Panc1 (cell line): ENCODE measurements around the gene RCOR1. TPM values are rescaled to one million over a fixed set of nuclear protein-coding genes. Genes with fewer than 3 reads are reported as not detected.

Source experiments
- ATAC-seq: fragments of 200-7000 bp; cut with Tn5 transposase; 2 replicates; pipeline ENCODE4 v1.9.1; 2020; ENCODE audit warnings: mild to moderate bottlenecking, moderate library complexity
- BruUV-seq: library from RNA; stranded (reverse); fragments of 400-500 nt; replicated peaks from 2 replicates; lab custom pipeline; 2021; lab: Mats Ljungman, UMichigan
- CTCF ChIA-PET: fragments of 300-600 bp; sonication (Branson Sonifier 250); formaldehyde crosslinking; loops from one replicate; lab custom pipeline; 2022; ENCODE audit warnings: antibody characterized with exemption; lab: Charles Lee
- POLR2A ChIA-PET: fragments of 300-600 bp; sonication (Branson Sonifier 250); formaldehyde crosslinking; loops from one replicate; lab custom pipeline; 2022; ENCODE audit warnings: antibody characterized with exemption; lab: Charles Lee
- DNase-seq: peaks from one replicate; pipeline ENCODE4 v3.0.0-alpha.2; 2010; ENCODE audit warnings: low read depth, low spot score
- H3K27ac ChIP-seq: 2 replicates; pipeline ENCODE4 v1.5.1; 2011; ENCODE audit warnings: mild to moderate bottlenecking, low read length, inconsistent platforms
- H3K27me3 ChIP-seq: fragments of 200-500 bp; sonication (Bioruptor generic); 2 replicates; pipeline ENCODE4 v1.6.0; 2014; ENCODE audit warnings: low read length, inconsistent platforms; ENCODE audit not compliant: control insufficient read depth, insufficient read depth
- H3K36me3 ChIP-seq: fragments of 200-500 bp; sonication (Bioruptor generic); 2 replicates; pipeline ENCODE4 v1.5.1; 2014; ENCODE audit warnings: inconsistent platforms, mild to moderate bottlenecking, low read length, moderate library complexity; ENCODE audit not compliant: control insufficient read depth, insufficient read depth
- H3K4me1 ChIP-seq: 2 replicates; pipeline ENCODE4 v1.5.1; 2011; ENCODE audit warnings: inconsistent platforms, mild to moderate bottlenecking, low read length, moderate library complexity; ENCODE audit not compliant: control insufficient read depth, insufficient read depth
- H3K4me3 ChIP-seq, 2 experiments: 2 replicates each; pipeline ENCODE4 v1.5.1; 2011 to 2012; ENCODE audit warnings: low read depth in 2 of 2, low read length in 2 of 2, mild to moderate bottlenecking in 2 of 2, inconsistent platforms in 1 of 2, moderate library complexity in 1 of 2
- H3K9me3 ChIP-seq: fragments of 200-500 bp; sonication (Bioruptor generic); 2 replicates; pipeline ENCODE4 v1.5.1; 2014; ENCODE audit warnings: low read depth, mild to moderate bottlenecking, inconsistent platforms, low read length, moderate library complexity; ENCODE audit not compliant: control insufficient read depth, insufficient read depth
- CTCF ChIP-seq: fragments of 450-650 bp; IDR thresholded peaks from 2 replicates; pipeline ENCODE4 v1.5.1; 2017; ENCODE audit warnings: mild to moderate bottlenecking
- POLR2AphosphoS5 ChIP-seq: IDR thresholded peaks from 2 replicates; pipeline ENCODE4 v1.6.1; 2012; ENCODE audit warnings: mild to moderate bottlenecking, low read depth, low read length, moderate library complexity
- REST ChIP-seq, 2 experiments: IDR thresholded peaks; 2 replicates each; pipeline ENCODE4 v1.6.1; 2011 to 2012; ENCODE audit warnings: low read depth in 2 of 2, control low read depth in 1 of 2, low read length in 1 of 2, mild to moderate bottlenecking in 1 of 2, moderate library complexity in 1 of 2; ENCODE audit not compliant: insufficient read depth in 1 of 2
- SIN3A ChIP-seq: IDR thresholded peaks from 2 replicates; pipeline ENCODE4 v1.6.1; 2012; ENCODE audit warnings: low read depth, mild to moderate bottlenecking, low read length, moderate library complexity, borderline replicate concordance; ENCODE audit not compliant: insufficient read depth
- TCF7L2 ChIP-seq: IDR thresholded peaks from 2 replicates; pipeline ENCODE4 v1.6.1; 2011; ENCODE audit warnings: mild to moderate bottlenecking, low read depth, low read length, inconsistent platforms
- in situ Hi-C: cut with HindIII; loops from 2 replicates; pipeline ENCODE4 v1.10.0; 2016; ENCODE audit warnings: low sequenced_read_pairs, low pct_unique_long_range_greater_than_20kb
- intact Hi-C: fragments of 100-400 bp; cut with micrococcal nuclease; formaldehyde crosslinking; loops from one replicate; pipeline ENCODE4 v1.10.0; 2022; ENCODE audit not compliant: unreplicated experiment
- total RNA-seq: library from RNA; stranded (reverse); gene quantifications from one replicate; pipeline ENCODE4 v1.2.1, GENCODE V29; 2021; ENCODE audit not compliant: unreplicated experiment

Gene RCOR1
- total RNA-seq, 1 experiment from 2014 or later: 27.1 TPM

- no peaks in the 10 kb centered on the region for H3K36me3 ChIP-seq
- in situ Hi-C loops: no loop called here
- ChIA-PET POLR2A (no interaction called here), CTCF (no interaction called here)
- no peak overlapping the region for H3K27ac ChIP-seq
- intact Hi-C loops: no loop called here
- H3K4me3 ChIP-seq: no peak overlapping the region
- ATAC-seq (no peak), DNase-seq (no peak)
- no peaks in the 10 kb centered on the region for H3K9me3 ChIP-seq
- TF ChIP-seq CTCF: no peak
- no peak for TF ChIP-seq POLR2AphosphoS5
- no peak for TF ChIP-seq REST (IDR thresholded peaks at IDR 0.05; ENCODE audit: insufficient read depth in 1 of 2, low read depth in 2 of 2, low read length in 1 of 2)
- no peak for TF ChIP-seq TCF7L2
- no peak for TF ChIP-seq SIN3A
- H3K4me1 ChIP-seq: peaks cover 9% of the 10 kb centered on the region
- BruUV-seq: no TSS peak
- H3K27me3 ChIP-seq: no peaks in the 10 kb centered on the region
These were observed 59.7 kb downstream of the RCOR1 start for GRCh38 chr14:102652194-102652593.

GRCh38 chr14:102654298-102654697, 61.8 kb downstream of the RCOR1 start:
- in situ Hi-C loops: no loop called here
- no peaks in the 10 kb centered on the region for H3K36me3 ChIP-seq
- no peak overlapping the region for H3K4me3 ChIP-seq
- no TSS peak for BruUV-seq
- POLR2A ChIA-PET: no interaction called here
- TF ChIP-seq REST (IDR thresholded peaks at IDR 0.05; ENCODE audit: insufficient read depth in 1 of 2, low read depth in 2 of 2, low read length in 1 of 2) (no peak), SIN3A (no peak)
- DNase-seq: no peak
- CTCF ChIA-PET: interaction anchor here (1.2 kb wide), 1 partner anchor 59 kb away, joined by 4 read pairs; no protein-coding TSS in a partner anchor
- ATAC-seq: no peak
- no peaks in the 10 kb centered on the region for H3K9me3 ChIP-seq
- intact Hi-C loops: no loop called here
- H3K4me1 ChIP-seq: peaks cover 15% of the 10 kb centered on the region
- no peak overlapping the region for H3K27ac ChIP-seq
- no peaks in the 10 kb centered on the region for H3K27me3 ChIP-seq
